Measurements from ENCODE around the gene POU2F1. TPM values are rescaled to one million over a fixed set of nuclear protein-coding genes. Genes with fewer than 3 reads are reported as not detected.

The POU2F1 gene
- total and polyA plus RNA-seq, 2 donors: 2.6 to 4.1 TPM

- no peak overlapping the region for H3K27ac ChIP-seq (ENCODE audit: low read depth in 1 of 2, low read length in 1 of 2)
- no peaks in the 10 kb centered on the region for H3K27me3 ChIP-seq (ENCODE audit: control insufficient read depth in 2 of 2, insufficient read depth in 1 of 2, low read length in 1 of 2)
- WGBS: 100% methylated on average over 1 of the region's 1 CpG
- H3K9me3 ChIP-seq (ENCODE audit: control insufficient read depth in 2 of 2, insufficient read depth in 1 of 2, low read length in 1 of 2): no peaks in the 10 kb centered on the region
- H3K4me3 ChIP-seq (ENCODE audit: low read length in 2 of 2): no peak overlapping the region
- H3K36me3 ChIP-seq (ENCODE audit: control insufficient read depth in 2 of 2, insufficient read depth in 2 of 2, low read length in 1 of 2): peaks cover 3 to 4% of the 10 kb centered on the region in 2 donors
- H3K4me1 ChIP-seq (ENCODE audit: control insufficient read depth in 2 of 2, insufficient read depth in 2 of 2, low read length in 2 of 2): no peaks in the 10 kb centered on the region
- no peak for DNase-seq (ENCODE audit: low read depth in 6 of 9, low spot score in 9 of 9)
These were observed 123.4 kb downstream of the POU2F1 start for GRCh38 chr1:167344112-167344511.

- Histone ChIP-seq H3K36me3 (ENCODE audit: control insufficient read depth in 2 of 2, insufficient read depth in 2 of 2, low read length in 1 of 2) (peaks cover 3 to 4% of the 10 kb centered on the region in 2 donors), H3K4me3 (ENCODE audit: low read length in 2 of 2) (no peak overlapping the region), H3K27ac (ENCODE audit: low read depth in 1 of 2, low read length in 1 of 2) (no peak overlapping the region), H3K9me3 (ENCODE audit: control insufficient read depth in 2 of 2, insufficient read depth in 1 of 2, low read length in 1 of 2) (no peaks in the 10 kb centered on the region), H3K4me1 (ENCODE audit: control insufficient read depth in 2 of 2, insufficient read depth in 2 of 2, low read length in 2 of 2) (no peaks in the 10 kb centered on the region), H3K27me3 (ENCODE audit: control insufficient read depth in 2 of 2, insufficient read depth in 1 of 2, low read length in 1 of 2) (no peaks in the 10 kb centered on the region)
- no peak for DNase-seq (ENCODE audit: low read depth in 6 of 9, low spot score in 9 of 9)
- WGBS: 96% methylated on average over 10 of the region's 10 CpGs
These were observed 124.1 kb downstream of the POU2F1 start for GRCh38 chr1:167344615-167345385.

GRCh38 chr1:167345386-167345733 is 124.7 kb downstream of the POU2F1 start:
- 92% methylated on average over 1 of the region's 1 CpG for WGBS
- H3K4me3 ChIP-seq (ENCODE audit: low read length in 2 of 2): no peak overlapping the region
- H3K36me3 ChIP-seq (ENCODE audit: control insufficient read depth in 2 of 2, insufficient read depth in 2 of 2, low read length in 1 of 2): peaks cover 3 to 4% of the 10 kb centered on the region in 2 donors
- no peaks in the 10 kb centered on the region for H3K27me3 ChIP-seq (ENCODE audit: control insufficient read depth in 2 of 2, insufficient read depth in 1 of 2, low read length in 1 of 2)
- no peaks in the 10 kb centered on the region for H3K4me1 ChIP-seq (ENCODE audit: control insufficient read depth in 2 of 2, insufficient read depth in 2 of 2, low read length in 2 of 2)
- no peak for DNase-seq (ENCODE audit: low read depth in 6 of 9, low spot score in 9 of 9)
- H3K27ac ChIP-seq (ENCODE audit: low read depth in 1 of 2, low read length in 1 of 2): no peak overlapping the region
- no peaks in the 10 kb centered on the region for H3K9me3 ChIP-seq (ENCODE audit: control insufficient read depth in 2 of 2, insufficient read depth in 1 of 2, low read length in 1 of 2)

GRCh38 chr1:167357305-167357704 is 136.6 kb downstream of the POU2F1 start:
- Histone ChIP-seq H3K9me3 (ENCODE audit: control insufficient read depth in 2 of 2, insufficient read depth in 1 of 2, low read length in 1 of 2) (no peaks in the 10 kb centered on the region), H3K27ac (ENCODE audit: low read depth in 1 of 2, low read length in 1 of 2) (no peak overlapping the region), H3K4me1 (ENCODE audit: control insufficient read depth in 2 of 2, insufficient read depth in 2 of 2, low read length in 2 of 2) (no peaks in the 10 kb centered on the region), H3K36me3 (ENCODE audit: control insufficient read depth in 2 of 2, insufficient read depth in 2 of 2, low read length in 1 of 2) (no peaks in the 10 kb centered on the region), H3K27me3 (ENCODE audit: control insufficient read depth in 2 of 2, insufficient read depth in 1 of 2, low read length in 1 of 2) (no peaks in the 10 kb centered on the region), H3K4me3 (ENCODE audit: low read length in 2 of 2) (no peak overlapping the region)
- 98% methylated on average over 5 of the region's 6 CpGs for WGBS
- DNase-seq (ENCODE audit: low read depth in 6 of 9, low spot score in 9 of 9): no peak

- Histone ChIP-seq H3K4me1 (ENCODE audit: control insufficient read depth in 2 of 2, insufficient read depth in 2 of 2, low read length in 2 of 2) (no peaks in the 10 kb centered on the region), H3K4me3 (ENCODE audit: low read length in 2 of 2) (no peak overlapping the region), H3K27me3 (ENCODE audit: control insufficient read depth in 2 of 2, insufficient read depth in 1 of 2, low read length in 1 of 2) (no peaks in the 10 kb centered on the region), H3K27ac (ENCODE audit: low read depth in 1 of 2, low read length in 1 of 2) (no peak overlapping the region), H3K36me3 (ENCODE audit: control insufficient read depth in 2 of 2, insufficient read depth in 2 of 2, low read length in 1 of 2) (no peaks in the 10 kb centered on the region), H3K9me3 (ENCODE audit: control insufficient read depth in 2 of 2, insufficient read depth in 1 of 2, low read length in 1 of 2) (no peaks in the 10 kb centered on the region)
- DNase-seq (ENCODE audit: low read depth in 6 of 9, low spot score in 9 of 9): no peak
- WGBS: 97% methylated on average over 4 of the region's 4 CpGs
These were observed 138.6 kb downstream of the POU2F1 start for GRCh38 chr1:167359295-167359694.

- 98% methylated on average over 4 of the region's 4 CpGs for WGBS
- no peaks in the 10 kb centered on the region for H3K36me3 ChIP-seq (ENCODE audit: control insufficient read depth in 2 of 2, insufficient read depth in 2 of 2, low read length in 1 of 2)
- H3K9me3 ChIP-seq (ENCODE audit: control insufficient read depth in 2 of 2, insufficient read depth in 1 of 2, low read length in 1 of 2): no peaks in the 10 kb centered on the region
- no peaks in the 10 kb centered on the region for H3K4me1 ChIP-seq (ENCODE audit: control insufficient read depth in 2 of 2, insufficient read depth in 2 of 2, low read length in 2 of 2)
- no peak overlapping the region for H3K4me3 ChIP-seq (ENCODE audit: low read length in 2 of 2)
- no peak for DNase-seq (ENCODE audit: low read depth in 6 of 9, low spot score in 9 of 9)
- no peak overlapping the region for H3K27ac ChIP-seq (ENCODE audit: low read depth in 1 of 2, low read length in 1 of 2)
- H3K27me3 ChIP-seq (ENCODE audit: control insufficient read depth in 2 of 2, insufficient read depth in 1 of 2, low read length in 1 of 2): no peaks in the 10 kb centered on the region
These were observed 139.4 kb downstream of the POU2F1 start for GRCh38 chr1:167360120-167360519.

- Histone ChIP-seq H3K9me3 (ENCODE audit: control insufficient read depth in 2 of 2, insufficient read depth in 1 of 2, low read length in 1 of 2) (no peaks in the 10 kb centered on the region), H3K36me3 (ENCODE audit: control insufficient read depth in 2 of 2, insufficient read depth in 2 of 2, low read length in 1 of 2) (peaks cover 0 to 4% of the 10 kb centered on the region in 2 donors), H3K27ac (ENCODE audit: low read depth in 1 of 2, low read length in 1 of 2) (no peak overlapping the region), H3K27me3 (ENCODE audit: control insufficient read depth in 2 of 2, insufficient read depth in 1 of 2, low read length in 1 of 2) (no peaks in the 10 kb centered on the region), H3K4me3 (ENCODE audit: low read length in 2 of 2) (no peak overlapping the region), H3K4me1 (ENCODE audit: control insufficient read depth in 2 of 2, insufficient read depth in 2 of 2, low read length in 2 of 2) (no peaks in the 10 kb centered on the region)
- DNase-seq (ENCODE audit: low read depth in 6 of 9, low spot score in 9 of 9): no peak
- 98% methylated on average over 1 of the region's 1 CpG for WGBS
These were observed 142.0 kb downstream of the POU2F1 start for GRCh38 chr1:167362638-167363037.

- H3K4me1 ChIP-seq (ENCODE audit: control insufficient read depth in 2 of 2, insufficient read depth in 2 of 2, low read length in 2 of 2): no peaks in the 10 kb centered on the region
- peaks cover 0 to 4% of the 10 kb centered on the region in 2 donors for H3K36me3 ChIP-seq (ENCODE audit: control insufficient read depth in 2 of 2, insufficient read depth in 2 of 2, low read length in 1 of 2)
- no peaks in the 10 kb centered on the region for H3K27me3 ChIP-seq (ENCODE audit: control insufficient read depth in 2 of 2, insufficient read depth in 1 of 2, low read length in 1 of 2)
- no peak overlapping the region for H3K27ac ChIP-seq (ENCODE audit: low read depth in 1 of 2, low read length in 1 of 2)
- no peaks in the 10 kb centered on the region for H3K9me3 ChIP-seq (ENCODE audit: control insufficient read depth in 2 of 2, insufficient read depth in 1 of 2, low read length in 1 of 2)
- DNase-seq (ENCODE audit: low read depth in 6 of 9, low spot score in 9 of 9): no peak
- H3K4me3 ChIP-seq (ENCODE audit: low read length in 2 of 2): no peak overlapping the region
- WGBS: over 99% methylated on average over 2 of the region's 2 CpGs
These were observed 144.1 kb downstream of the POU2F1 start for GRCh38 chr1:167364826-167365225.

GRCh38 chr1:167365360-167365759 is 144.7 kb downstream of the POU2F1 start:
- over 99% methylated on average over 2 of the region's 2 CpGs for WGBS
- H3K27ac ChIP-seq (ENCODE audit: low read depth in 1 of 2, low read length in 1 of 2): no peak overlapping the region

More at GRCh38 chr1:167365360-167365759, 144.7 kb downstream of the POU2F1 start:
- Histone ChIP-seq H3K4me3 (ENCODE audit: low read length in 2 of 2) (no peak overlapping the region), H3K27me3 (ENCODE audit: control insufficient read depth in 2 of 2, insufficient read depth in 1 of 2, low read length in 1 of 2) (no peaks in the 10 kb centered on the region), H3K9me3 (ENCODE audit: control insufficient read depth in 2 of 2, insufficient read depth in 1 of 2, low read length in 1 of 2) (no peaks in the 10 kb centered on the region), H3K4me1 (ENCODE audit: control insufficient read depth in 2 of 2, insufficient read depth in 2 of 2, low read length in 2 of 2) (no peaks in the 10 kb centered on the region), H3K36me3 (ENCODE audit: control insufficient read depth in 2 of 2, insufficient read depth in 2 of 2, low read length in 1 of 2) (peaks cover 0 to 4% of the 10 kb centered on the region in 2 donors)
- DNase-seq (ENCODE audit: low read depth in 6 of 9, low spot score in 9 of 9): no peak

Data from thymus (tissue), 11 donors.